Liver (tissue), 9 donors: ENCODE results near the gene ZSWIM7. TPM values are rescaled to one million over a fixed set of nuclear protein-coding genes. Genes with fewer than 3 reads are reported as not detected.

Source experiments
- DNase-seq: peaks from one replicate; pipeline ENCODE4 v3.0.0-alpha.2; 2017; ENCODE audit warnings: low spot score
- H3K27ac ChIP-seq, 2 donors: one replicate each; pipeline ENCODE4 v1.7.0; 2013; ENCODE audit warnings: inconsistent platforms in 2 of 2, low read length in 2 of 2, control low read depth in 1 of 2, low read depth in 1 of 2, mild to moderate bottlenecking in 1 of 2
- H3K27me3 ChIP-seq, 4 donors: one replicate each; pipeline versions ENCODE4 v1.6.1 to v1.7.0; 2013; ENCODE audit warnings: low read length in 3 of 4, inconsistent platforms in 1 of 4, mild to moderate bottlenecking in 1 of 4, moderate library complexity in 1 of 4; ENCODE audit not compliant: control insufficient read depth in 4 of 4, insufficient read depth in 4 of 4
- H3K36me3 ChIP-seq, 4 donors: one replicate each; pipeline versions ENCODE4 v1.6.1 to v1.7.0; 2013; ENCODE audit warnings: low read length in 3 of 4, mild to moderate bottlenecking in 3 of 4, low read depth in 1 of 4, moderate library complexity in 1 of 4; ENCODE audit not compliant: control insufficient read depth in 4 of 4, insufficient read depth in 3 of 4
- H3K4me1 ChIP-seq, 4 donors: one replicate each; pipeline versions ENCODE4 v1.6.1 to v1.7.0; 2013; ENCODE audit warnings: low read length in 3 of 4, mild to moderate bottlenecking in 3 of 4, moderate library complexity in 1 of 4; ENCODE audit not compliant: control insufficient read depth in 4 of 4, insufficient read depth in 4 of 4
- H3K4me3 ChIP-seq, 3 donors: one replicate each; pipeline versions ENCODE4 v1.6.1 to v1.7.0; 2013; ENCODE audit warnings: low read length in 3 of 3, control low read depth in 1 of 3, low read depth in 1 of 3, mild to moderate bottlenecking in 1 of 3
- H3K9ac ChIP-seq, 2 donors: one replicate each; pipeline ENCODE4 v1.7.0; 2013; ENCODE audit warnings: low read length in 2 of 2, mild to moderate bottlenecking in 2 of 2, moderate library complexity in 2 of 2, control low read depth in 1 of 2, low read depth in 1 of 2
- H3K9me3 ChIP-seq, 4 donors: one replicate each; pipeline versions ENCODE4 v1.6.1 to v1.7.0; 2013; ENCODE audit warnings: low read length in 3 of 4; ENCODE audit not compliant: control insufficient read depth in 4 of 4
- ATF3 ChIP-seq: IDR thresholded peaks from 2 replicates; pipeline ENCODE4 v1.6.1; 2016; ENCODE audit warnings: antibody characterized with exemption
- CTCF ChIP-seq: fragments of 150-350 bp; IDR thresholded peaks from 2 replicates; pipeline ENCODE4 v1.5.1; 2017; ENCODE audit warnings: improper control_type of control experiment, low read depth, low read length; ENCODE audit not compliant: missing input control
- EGR1 ChIP-seq, 2 donors: IDR thresholded peaks; 2 replicates each; pipeline ENCODE4 v1.6.1; 2016 to 2018; ENCODE audit warnings: antibody characterized with exemption in 2 of 2, low read depth in 2 of 2
- FOXA1 ChIP-seq: IDR thresholded peaks from 2 replicates; pipeline ENCODE4 v1.6.1; 2016; ENCODE audit warnings: antibody characterized with exemption
- FOXA2 ChIP-seq: IDR thresholded peaks from 2 replicates; pipeline ENCODE4 v1.6.1; 2016; ENCODE audit warnings: antibody characterized with exemption
- GABPA ChIP-seq, 2 donors: IDR thresholded peaks in 1 of 2; conservative IDR thresholded peaks in 1 of 2; 2 replicates each; pipeline ENCODE4 v1.6.1; 2016; ENCODE audit warnings: antibody characterized with exemption in 2 of 2, mild to moderate bottlenecking in 1 of 2, moderate library complexity in 1 of 2
- HNF4A ChIP-seq, 2 donors: conservative IDR thresholded peaks; 2 replicates each; pipeline ENCODE4 v1.6.1; 2016; ENCODE audit warnings: antibody characterized with exemption in 2 of 2, mild to moderate bottlenecking in 2 of 2
- JUND ChIP-seq, 2 donors: IDR thresholded peaks; 2 replicates each; pipeline ENCODE4 v1.6.1; 2016; ENCODE audit warnings: antibody characterized with exemption in 2 of 2
- MAX ChIP-seq: IDR thresholded peaks from 2 replicates; pipeline ENCODE4 v1.6.1; 2016; ENCODE audit warnings: antibody characterized with exemption
- NR2F2 ChIP-seq: IDR thresholded peaks from 2 replicates; pipeline ENCODE4 v1.6.1; 2016; ENCODE audit warnings: antibody characterized with exemption
- RAD21 ChIP-seq, 2 donors: IDR thresholded peaks; 2 replicates each; pipeline ENCODE4 v1.6.1; 2016; ENCODE audit warnings: antibody characterized with exemption in 2 of 2, mild to moderate bottlenecking in 2 of 2
- RXRA ChIP-seq, 2 donors: IDR thresholded peaks; 2 replicates each; pipeline ENCODE4 v1.6.1; 2017 to 2018; ENCODE audit warnings: antibody characterized with exemption in 2 of 2, mild to moderate bottlenecking in 1 of 2
- SP1 ChIP-seq: IDR thresholded peaks from 2 replicates; pipeline ENCODE4 v1.6.1; 2018; ENCODE audit warnings: antibody characterized with exemption, mild to moderate bottlenecking
- TAF1 ChIP-seq: conservative IDR thresholded peaks from 2 replicates; pipeline ENCODE4 v1.6.1; 2016; ENCODE audit warnings: antibody characterized with exemption, mild to moderate bottlenecking
- YY1 ChIP-seq: IDR thresholded peaks from 2 replicates; pipeline ENCODE4 v1.6.1; 2016; ENCODE audit warnings: antibody characterized with exemption, mild to moderate bottlenecking
- ZBTB33 ChIP-seq: IDR thresholded peaks from 2 replicates; pipeline ENCODE4 v1.6.1; 2016; ENCODE audit warnings: antibody characterized with exemption
- WGBS: extraction: QIAGEN DNeasy Blood & Tissue Kit; methylation state at CpG from one replicate; pipeline ENCODE4 v1.1.7; 2013; 5-methylcytosine and 5-hydroxymethylcytosine counted together
- polyA plus RNA-seq, 2 donors: library from polyadenylated mRNA; stranded (reverse) in 1 of 2; unstranded in 1 of 2; fragments of 200-250 nt in 1 of 2; fragments of >200 nt in 1 of 2; fragmentation: Nextera tagmentation in 1 of 2; extraction: Ambion mirVana in 1 of 2; gene quantifications; one replicate each; pipeline versions ENCODE4 v1.2.1 to v1.2.3, GENCODE V29; 2013 to 2015
- total RNA-seq, 2 donors: library from RNA; depleted of rRNA; stranded (reverse); fragments of >200 nt; gene quantifications; one replicate each; pipeline ENCODE4 v1.2.3, GENCODE V29; 2014
- donor health status: healthy.
- donor health status: healthy.
- donor health status: healthy.
- donor health status: healthy.
- donor health status: healthy.

Gene ZSWIM7
- total and polyA plus RNA-seq, 4 donors: 7.1 to 27.0 (median 13.8) TPM

- TF ChIP-seq FOXA1 (no peak), SP1 (no peak), FOXA2 (no peak), MAX (no peak), GABPA (IDR thresholded peaks at IDR 0.05 in 1 of 2, conservative IDR thresholded peaks at IDR 0.05 in 1 of 2) (no peak), TAF1 (no peak), RXRA (IDR thresholded peaks at IDR 0.05) (no peak), RAD21 (IDR thresholded peaks at IDR 0.05) (no peak), NR2F2 (no peak)
- WGBS: 95% methylated on average over 1 of the region's 1 CpG
- peaks cover 0 to 5% (median 0%) of the 10 kb centered on the region in 4 donors for H3K4me1 ChIP-seq
- no peak overlapping the region for H3K9ac ChIP-seq
- H3K36me3 ChIP-seq: peaks cover 2 to 39% (median 33%) of the 10 kb centered on the region in 4 donors
- H3K9me3 ChIP-seq: no peaks in the 10 kb centered on the region
- H3K27ac ChIP-seq: no peak overlapping the region
- no peak for DNase-seq
- no peaks in the 10 kb centered on the region for H3K27me3 ChIP-seq
- H3K4me3 ChIP-seq: no peak overlapping the region
Measured at GRCh38 chr17:15978606-15979005, 20.9 kb downstream of the ZSWIM7 start.

- 97% methylated on average over 2 of the region's 2 CpGs for WGBS
- no peak overlapping the region for H3K9ac ChIP-seq
- TF ChIP-seq FOXA2 (no peak), MAX (no peak), ZBTB33 (no peak), CTCF (no peak), GABPA (IDR thresholded peaks at IDR 0.05 in 1 of 2, conservative IDR thresholded peaks at IDR 0.05 in 1 of 2) (no peak), ATF3 (no peak), JUND (IDR thresholded peaks at IDR 0.05) (no peak)
- H3K4me1 ChIP-seq: peaks cover 0 to 5% (median 0%) of the 10 kb centered on the region in 4 donors
- no peak overlapping the region for H3K27ac ChIP-seq
- H3K9me3 ChIP-seq: no peaks in the 10 kb centered on the region
- peaks cover 2 to 37% (median 33%) of the 10 kb centered on the region in 4 donors for H3K36me3 ChIP-seq
- no peak overlapping the region for H3K4me3 ChIP-seq
- H3K27me3 ChIP-seq: no peaks in the 10 kb centered on the region
- no peak for DNase-seq
Measured at GRCh38 chr17:15977894-15978293, 21.6 kb downstream of the ZSWIM7 start.

- no peak overlapping the region for H3K27ac ChIP-seq
- no peak for DNase-seq
- WGBS: 92% methylated on average over 6 of the region's 6 CpGs
- H3K4me1 ChIP-seq: peaks cover 0 to 5% (median 0%) of the 10 kb centered on the region in 4 donors
- H3K9ac ChIP-seq: no peak overlapping the region
- no peaks in the 10 kb centered on the region for H3K27me3 ChIP-seq
- H3K9me3 ChIP-seq: no peaks in the 10 kb centered on the region
- TF ChIP-seq YY1 (no peak), ZBTB33 (no peak), CTCF (no peak), JUND (IDR thresholded peaks at IDR 0.05) (no peak), EGR1 (IDR thresholded peaks at IDR 0.05; ENCODE audit: low read depth in 2 of 2) (no peak), GABPA (IDR thresholded peaks at IDR 0.05 in 1 of 2, conservative IDR thresholded peaks at IDR 0.05 in 1 of 2) (no peak), SP1 (no peak), HNF4A (conservative IDR thresholded peaks at IDR 0.05) (no peak), RAD21 (IDR thresholded peaks at IDR 0.05) (no peak), NR2F2 (no peak)
- no peak overlapping the region for H3K4me3 ChIP-seq
- peaks cover 2 to 20% (median 12%) of the 10 kb centered on the region in 4 donors for H3K36me3 ChIP-seq
Measured at GRCh38 chr17:15973834-15974233, 25.7 kb downstream of the ZSWIM7 start.
